ENCODE results near the gene FMNL2.
A peak's percentile ranks its signal among the peaks of the same experiment; 100 is the strongest.

FMNL2 gene

DNA sequence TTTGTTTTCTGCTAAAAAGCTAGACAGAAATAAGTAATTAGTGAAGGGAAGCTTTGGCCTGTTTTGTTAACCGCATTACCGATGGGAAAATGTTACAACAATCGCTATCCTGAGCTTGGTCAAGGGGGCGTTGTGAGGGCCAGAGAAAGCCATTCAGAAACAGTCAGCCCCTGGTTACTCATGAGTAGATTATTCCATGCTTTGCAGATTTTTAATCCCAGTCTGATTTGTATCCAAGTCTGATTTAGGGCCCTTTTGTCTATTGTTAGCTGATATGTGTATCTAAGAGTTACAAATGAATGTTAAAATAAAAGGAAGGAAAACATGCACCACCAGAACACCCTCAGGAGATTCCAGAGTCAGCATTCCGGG is 283.2 kb downstream of the FMNL2 start:
- no peak for DNase-seq (ENCODE audit: low spot score)

DNA sequence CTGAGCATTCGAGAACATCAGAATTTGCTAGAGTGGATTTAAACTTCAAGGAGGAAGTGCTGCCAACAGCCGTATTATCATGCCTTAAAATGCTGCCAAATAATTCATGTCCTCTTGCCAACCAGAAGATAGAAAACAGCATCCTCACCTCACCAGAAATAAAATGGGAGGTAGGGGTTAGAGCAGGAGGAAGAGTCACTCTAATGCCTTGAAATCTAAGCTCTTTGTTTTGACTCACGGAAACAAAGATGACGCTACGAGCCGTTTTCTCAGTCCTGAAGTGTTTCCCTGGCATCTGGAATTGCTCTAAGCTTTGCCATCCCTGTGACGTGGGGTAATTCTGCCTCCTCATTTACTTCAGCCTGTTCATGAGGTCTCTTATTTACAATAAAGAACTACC is 285.2 kb downstream of the FMNL2 start:
- DNase-seq (ENCODE audit: low spot score) = peak; percentile 47

DNA sequence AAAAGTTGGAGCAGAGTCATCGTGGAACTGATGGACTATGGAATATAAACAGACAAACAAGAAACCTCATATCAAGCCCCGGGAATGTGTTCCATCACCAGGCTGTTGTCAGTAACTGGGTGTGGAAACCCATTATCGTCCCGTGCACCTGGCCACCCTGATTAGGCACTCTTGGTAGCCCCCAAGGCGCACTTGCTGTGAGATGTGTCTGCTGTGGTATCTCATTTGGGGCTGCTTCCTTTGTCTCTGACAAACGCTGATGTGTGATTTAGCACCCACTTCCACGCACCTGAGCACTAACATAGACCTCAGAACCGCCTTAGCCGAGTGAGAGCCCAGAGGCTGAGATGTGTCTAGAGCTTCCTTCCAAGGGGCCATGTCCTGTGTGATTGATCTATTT is 286.0 kb downstream of the FMNL2 start:
- peak; percentile 47 for DNase-seq (ENCODE audit: low spot score)

DNA sequence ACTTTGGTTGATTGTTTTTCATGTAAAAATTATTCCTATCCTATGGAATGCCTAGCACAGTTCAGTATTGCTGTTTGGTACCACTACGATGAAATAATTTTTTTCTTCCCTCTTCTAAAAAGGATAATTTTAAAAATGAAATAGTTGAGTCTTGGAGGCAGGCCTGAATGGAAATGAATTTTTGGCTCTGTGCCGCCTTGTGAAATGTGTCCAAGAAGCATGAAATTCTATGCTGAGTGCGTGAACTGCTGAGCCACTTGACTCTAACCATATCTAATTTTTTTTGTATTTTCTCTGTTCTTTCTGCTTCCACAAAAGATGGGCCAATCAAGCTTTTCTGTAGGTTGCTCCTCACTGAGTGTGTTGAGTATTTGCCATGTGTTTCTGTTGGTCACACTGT is 287.2 kb downstream of the FMNL2 start:
- no peak for DNase-seq (ENCODE audit: low spot score)

DNA sequence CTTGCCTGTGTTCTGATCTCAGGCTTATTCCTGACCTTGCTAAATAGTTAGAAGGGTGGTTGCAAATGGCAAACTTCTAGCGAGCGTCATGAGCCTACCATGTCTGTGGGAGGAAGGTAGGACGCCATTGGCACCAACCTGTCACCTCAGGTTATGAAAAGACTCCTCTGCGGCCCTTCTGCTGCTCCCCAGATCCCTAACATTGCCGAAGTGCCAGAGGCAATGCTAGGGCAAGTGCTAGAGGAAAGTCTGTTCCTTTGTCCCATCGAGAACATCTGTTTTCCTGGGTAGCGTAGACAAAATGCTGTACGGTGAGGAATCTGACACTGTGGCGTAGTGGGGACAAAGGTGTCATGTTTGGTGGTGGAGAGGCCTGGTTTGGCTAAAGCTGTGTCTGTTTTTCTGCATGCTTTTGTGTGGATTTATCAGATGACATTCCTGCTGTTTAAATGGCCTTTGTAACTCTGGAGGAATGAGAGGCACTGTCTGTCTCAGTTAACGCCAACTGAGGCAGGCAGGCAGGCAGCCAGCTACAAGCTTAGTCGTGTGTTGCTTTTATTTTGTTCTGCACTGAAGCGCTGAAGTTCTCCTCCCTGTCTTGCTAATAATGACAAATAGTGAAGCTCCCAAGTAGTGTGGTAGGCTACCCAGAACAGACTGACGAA is 288.2 kb downstream of the FMNL2 start:
- no peak for DNase-seq (ENCODE audit: low spot score)

DNA sequence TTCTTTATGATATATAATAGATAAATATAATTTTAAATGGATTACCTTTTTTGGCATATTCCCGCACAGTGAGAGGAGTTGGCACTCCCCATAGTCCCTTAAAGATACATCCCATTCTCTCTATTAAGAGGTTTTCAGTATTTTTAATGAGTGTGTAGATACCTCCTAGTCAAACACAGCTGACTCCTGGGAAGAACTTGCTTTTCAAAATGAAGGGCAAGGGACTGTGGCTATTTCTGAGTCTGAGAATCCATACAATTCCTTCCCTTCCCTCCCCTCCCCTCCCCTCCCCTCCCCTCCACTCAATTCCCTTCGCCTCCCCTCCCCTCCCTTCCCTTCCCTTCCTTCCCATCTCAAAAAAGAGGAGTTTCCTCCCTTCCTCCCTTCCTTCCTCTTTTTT is 288.8 kb downstream of the FMNL2 start:
- no peak for DNase-seq (ENCODE audit: low spot score)

DNA sequence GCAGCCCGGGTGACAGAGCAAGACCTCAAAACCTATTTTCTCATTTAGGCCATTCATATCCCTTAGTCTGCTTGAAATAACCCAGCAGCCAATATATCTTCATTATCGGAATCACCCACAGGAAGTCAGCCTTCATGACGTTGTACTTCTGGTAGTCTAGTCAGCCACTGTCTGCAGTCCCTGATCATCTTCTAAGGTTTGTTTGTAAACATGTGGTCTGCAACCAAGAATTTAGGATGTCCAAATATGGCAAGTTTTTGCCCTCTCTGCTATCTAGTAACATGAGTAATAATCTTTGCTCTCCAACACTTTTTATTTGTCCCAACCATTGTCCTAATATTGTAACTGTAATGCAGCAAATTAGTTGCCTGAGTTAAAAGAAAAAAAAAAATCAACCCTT is 289.8 kb downstream of the FMNL2 start:
- DNase-seq (ENCODE audit: low spot score) = peak; percentile 69

DNA sequence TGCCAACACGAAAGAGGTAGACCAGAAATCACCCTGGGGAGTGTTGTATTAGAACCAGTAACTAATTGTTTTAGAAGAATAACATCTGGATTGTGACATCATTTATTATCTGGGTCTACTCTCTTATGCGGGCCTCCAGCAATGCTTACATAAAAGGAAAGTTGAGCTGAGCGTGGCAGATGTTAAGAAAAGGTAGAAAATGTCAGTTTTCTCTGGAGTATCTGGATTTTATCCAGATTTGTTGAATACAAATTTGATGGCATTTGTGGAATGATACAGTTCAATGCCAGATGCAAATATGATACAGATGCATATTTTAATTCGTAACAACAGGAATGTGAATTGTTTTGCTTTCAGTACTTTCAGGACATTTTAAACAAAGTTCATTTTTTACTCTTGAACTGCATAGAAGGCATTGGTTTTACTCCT is 292.0 kb downstream of the FMNL2 start:
- peak; percentile 35 for DNase-seq (ENCODE audit: low spot score)

DNA sequence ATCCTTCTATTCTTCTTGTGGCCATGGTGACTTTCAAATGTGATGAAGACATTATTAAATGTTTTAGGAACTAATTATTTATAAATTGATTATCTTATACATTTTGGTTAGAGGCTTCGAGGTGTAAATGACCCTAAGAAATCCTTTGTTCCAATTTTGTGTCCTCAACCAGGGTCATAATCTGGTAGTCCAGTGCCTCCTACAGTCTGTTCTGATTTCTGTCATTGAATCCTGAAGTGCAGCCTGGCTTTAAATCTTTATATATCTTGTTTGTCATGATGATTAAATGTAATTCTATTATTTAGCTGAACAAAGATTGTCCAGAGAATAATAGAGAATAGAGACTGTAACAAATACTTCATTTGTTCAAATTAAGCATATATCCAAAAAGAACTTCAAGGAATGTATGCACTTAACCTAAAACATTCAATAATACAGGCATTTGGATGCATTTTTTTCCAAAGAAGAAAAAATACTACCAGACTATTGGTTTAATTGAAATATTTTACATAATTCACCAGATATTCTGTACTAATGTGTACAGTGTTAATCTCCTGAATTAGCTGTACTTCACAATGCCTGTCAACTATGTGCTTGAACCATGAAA is 292.5 kb downstream of the FMNL2 start:
- peak; percentile 78 for DNase-seq (ENCODE audit: low spot score)

DNA sequence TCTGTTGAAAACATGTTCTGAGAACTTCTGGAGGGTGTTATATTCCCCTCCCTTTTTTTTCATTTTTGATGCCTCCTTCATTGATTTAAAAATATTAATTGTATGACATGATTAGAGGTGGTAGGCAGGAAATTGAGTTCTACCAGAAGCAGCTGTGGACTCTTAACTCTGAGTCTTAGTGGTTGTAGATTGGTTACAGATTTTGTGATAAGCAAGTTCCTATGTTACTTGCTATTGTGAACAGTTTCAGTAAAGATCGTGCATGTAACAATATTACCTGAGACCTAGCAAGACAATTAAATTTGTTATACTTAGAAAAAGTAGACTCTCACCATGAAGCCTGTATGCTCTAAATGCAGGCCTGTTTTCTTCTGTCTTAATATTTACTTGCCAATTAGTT is 294.2 kb downstream of the FMNL2 start:
- no peak for DNase-seq (ENCODE audit: low spot score)

DNA sequence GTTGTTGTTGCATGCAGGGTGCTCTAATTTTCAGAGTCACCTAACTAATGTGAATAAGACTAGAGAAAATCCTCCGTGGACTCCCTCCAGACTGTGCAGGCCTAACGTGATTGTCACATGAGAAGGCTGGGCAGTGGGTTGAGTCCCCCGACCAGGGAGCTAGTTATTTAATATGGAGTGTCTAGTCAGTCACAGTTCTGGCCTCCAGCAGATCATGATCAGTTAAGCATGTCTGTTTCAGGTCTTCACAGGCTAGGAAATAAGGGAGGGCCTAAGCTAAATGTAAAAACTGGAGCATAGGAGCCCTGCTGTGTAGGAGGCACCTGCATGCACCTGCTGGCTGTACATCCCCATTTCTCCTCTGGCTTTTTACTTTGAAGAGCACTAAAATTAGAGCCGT is 295.5 kb downstream of the FMNL2 start:
- DNase-seq (ENCODE audit: low spot score) = no peak

DNA sequence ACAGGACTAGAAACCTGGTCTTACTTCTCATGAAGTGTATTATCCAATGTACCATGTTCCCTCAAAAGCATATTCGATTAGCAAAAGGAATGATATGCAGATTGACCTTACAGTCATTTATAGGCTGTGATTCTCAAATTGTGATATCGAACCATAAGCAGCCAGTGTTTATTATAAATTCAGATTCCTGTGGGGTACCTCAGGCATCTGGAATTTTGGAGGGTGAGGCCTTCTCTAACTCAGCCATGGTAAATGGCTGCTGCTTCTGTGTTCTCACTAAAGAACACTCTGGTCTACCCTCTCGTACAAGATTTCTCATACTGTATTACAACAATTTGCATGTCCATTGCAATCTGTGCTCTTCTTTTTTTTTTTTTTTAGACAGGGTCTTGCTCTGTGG is 297.8 kb downstream of the FMNL2 start:
- no peak for DNase-seq (ENCODE audit: low spot score)

DNA sequence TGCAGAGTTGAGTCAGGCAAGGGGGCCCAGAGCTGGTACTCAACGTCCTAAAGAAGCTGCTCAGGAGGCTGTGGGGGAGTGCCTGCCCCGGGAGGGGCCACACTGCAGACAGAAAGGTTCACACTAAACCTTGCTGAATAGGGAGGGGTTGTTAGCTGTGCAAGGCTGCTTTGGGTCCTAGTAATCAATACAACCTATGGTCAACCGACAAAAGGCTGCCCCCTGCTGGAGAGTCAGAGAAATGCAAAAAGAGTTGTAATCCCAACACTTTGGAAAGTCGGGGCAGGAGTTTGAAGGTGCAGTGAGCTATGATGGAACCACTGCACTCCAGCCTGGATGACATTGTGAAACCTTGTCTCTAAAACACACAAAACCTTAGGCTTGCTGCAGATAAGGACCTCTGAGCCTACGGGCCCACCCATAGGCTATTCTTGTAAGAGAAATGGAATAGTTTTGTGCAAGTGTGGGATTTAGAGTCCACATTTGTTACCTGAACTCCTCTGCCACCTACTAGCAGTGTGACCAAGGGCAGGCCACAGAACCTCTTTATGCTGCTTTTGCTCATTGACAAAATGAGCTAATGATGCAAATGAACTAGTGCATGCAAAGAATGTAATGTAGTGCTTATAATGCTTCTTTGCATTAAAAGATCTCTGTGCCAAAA is 300.8 kb downstream of the FMNL2 start:
- peak; percentile 86 for DNase-seq (ENCODE audit: low spot score)

DNA sequence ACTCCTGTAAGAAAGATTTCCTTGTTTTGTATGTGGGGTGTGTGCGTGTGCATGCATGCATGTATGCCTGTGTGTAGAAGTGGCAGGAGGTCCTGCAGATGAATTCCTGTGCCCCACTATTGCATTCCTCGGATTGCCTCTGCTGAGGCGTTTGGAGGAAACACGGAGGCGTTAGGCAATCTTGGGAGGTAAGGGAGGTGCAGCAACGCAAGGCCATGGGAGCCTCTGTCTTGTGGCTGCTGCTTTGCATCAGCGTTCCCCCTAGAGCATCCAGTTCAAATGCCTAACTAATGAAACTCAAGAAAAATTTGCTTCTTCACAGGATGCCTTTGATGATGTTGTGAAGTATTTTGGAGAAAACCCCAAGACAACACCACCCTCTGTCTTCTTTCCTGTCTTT is 302.3 kb downstream of the FMNL2 start:
- no peak for DNase-seq (ENCODE audit: low spot score)

DNA sequence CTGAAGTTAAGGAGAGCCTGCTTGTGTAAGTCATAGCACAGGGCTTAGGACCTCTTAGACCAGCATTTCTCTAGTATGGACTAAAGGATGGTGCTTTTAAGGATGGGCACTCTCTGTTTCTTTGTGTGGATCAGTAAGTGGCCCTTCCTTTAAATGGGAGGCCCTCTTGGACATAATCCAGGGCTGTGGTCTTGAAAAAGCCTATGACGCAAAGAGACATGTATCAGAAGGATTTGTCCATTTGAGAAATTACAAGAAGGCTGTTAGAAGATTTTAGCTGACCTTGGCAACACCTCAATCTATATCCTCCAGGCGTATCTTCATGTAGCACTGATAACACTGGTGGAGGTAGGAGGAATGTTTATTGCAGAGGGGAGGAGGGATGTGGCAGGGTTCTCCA is 303.1 kb downstream of the FMNL2 start:
- no peak for DNase-seq (ENCODE audit: low spot score)

DNA sequence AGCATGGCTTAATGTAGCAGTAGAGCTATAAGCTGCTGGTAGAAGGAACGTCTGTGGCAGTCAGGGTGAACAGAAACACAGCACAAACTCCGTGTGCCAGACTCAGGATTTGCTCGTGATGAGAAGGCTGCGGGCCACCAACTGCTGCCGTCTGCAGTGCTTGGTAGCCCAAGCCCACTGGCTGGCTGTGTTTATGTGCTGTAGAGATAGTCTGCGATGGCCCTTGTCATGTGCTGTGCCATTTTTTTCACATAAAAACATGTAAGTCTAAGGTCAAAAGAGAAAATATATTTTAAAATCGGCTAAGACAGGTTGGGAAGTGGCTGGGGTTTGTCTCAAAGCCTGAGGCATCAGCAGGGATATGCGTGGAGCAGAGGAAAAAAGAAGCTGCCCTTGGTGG is 303.6 kb downstream of the FMNL2 start:
- DNase-seq (ENCODE audit: low spot score) = no peak

DNA sequence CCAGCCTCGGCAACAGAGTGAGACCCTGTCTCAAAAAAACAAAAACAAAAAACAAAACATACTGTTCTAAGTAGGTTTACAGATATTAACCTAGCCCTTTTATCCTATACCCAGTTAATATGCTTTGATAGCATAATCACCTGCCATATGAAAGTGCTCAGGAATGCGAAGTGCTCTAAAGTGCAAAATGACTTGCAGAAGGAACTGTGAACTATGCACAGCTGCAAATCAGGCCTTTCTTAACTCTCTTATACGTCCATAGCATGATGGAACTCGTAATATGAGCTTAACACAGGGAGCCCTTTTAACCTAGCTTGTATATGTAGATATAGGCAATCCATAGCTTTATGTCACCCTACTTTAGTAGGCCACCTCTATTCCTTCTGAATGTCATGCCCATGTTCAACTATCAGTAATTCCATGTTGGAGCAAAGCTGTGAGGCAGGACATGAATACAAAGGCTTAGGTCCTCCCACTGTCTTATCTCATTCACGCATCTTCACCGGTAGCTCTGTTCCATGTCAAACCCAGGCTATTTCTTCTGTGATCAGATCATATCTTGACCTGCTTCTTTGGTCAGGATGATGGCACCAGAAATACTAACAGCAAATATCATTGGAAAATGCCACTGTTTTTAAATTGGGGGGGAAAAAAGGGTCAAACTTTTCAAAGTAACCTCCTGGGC is 309.4 kb downstream of the FMNL2 start:
- no peak for DNase-seq (ENCODE audit: low spot score)

DNA sequence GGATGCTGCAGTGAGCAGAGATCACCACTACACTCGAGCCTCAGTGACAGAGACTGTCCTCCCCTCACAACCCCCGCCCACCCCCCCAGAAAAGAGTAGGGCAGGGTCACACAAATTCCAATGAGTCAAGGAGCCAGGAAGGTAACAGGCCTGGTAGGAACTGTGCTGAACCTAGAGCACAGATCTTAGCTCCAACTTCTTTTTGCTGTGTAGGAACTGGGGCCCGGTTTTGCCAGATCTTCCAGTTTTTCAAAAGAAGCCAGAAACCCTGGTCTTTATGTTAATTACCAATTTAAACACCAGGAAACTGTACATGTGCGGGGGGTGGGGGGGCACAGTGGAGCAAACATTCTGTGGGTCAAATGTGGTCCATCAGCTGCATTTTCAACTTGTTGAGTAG is 311.3 kb downstream of the FMNL2 start:
- DNase-seq (ENCODE audit: low spot score) = no peak

DNA sequence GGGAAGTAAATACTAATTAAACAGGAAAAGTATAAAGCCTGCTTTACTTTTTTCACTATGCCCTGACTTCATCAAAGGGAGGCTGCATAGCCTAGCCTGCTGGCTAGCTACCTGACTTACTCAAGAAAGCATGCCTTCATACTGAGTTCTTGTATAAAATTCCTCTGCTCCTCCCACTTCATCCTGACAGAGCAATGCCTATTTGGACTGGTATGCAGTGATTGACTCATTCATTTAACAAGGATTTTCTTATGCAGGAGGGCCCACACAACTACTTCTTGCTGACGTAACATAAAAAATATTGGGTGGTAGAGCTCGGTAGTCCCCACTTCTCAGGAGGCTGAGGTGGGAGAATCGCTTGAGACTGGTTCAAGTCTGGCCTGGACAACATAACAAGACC is 311.8 kb downstream of the FMNL2 start:
- DNase-seq (ENCODE audit: low spot score) = no peak

DNA sequence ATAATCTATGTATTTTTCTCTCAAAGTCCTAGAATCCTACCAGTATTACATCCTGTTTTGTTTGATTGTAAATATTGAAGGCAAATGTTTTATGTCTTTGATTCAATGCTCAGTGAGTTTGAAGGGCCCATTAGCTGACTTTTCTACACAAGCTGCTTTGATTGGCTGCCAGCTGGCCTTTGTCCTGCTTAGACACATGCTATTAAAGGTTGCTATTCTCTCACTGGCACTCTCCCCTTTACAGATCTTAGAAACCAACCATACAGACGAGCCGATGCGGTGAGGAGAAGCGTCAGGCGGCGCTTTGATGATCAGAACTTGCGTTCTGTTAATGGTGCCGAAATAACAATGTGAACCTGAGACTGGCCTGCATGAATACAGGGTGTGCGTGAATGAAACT is 312.6 kb downstream of the FMNL2 start:
- no peak for DNase-seq (ENCODE audit: low spot score)

DNA sequence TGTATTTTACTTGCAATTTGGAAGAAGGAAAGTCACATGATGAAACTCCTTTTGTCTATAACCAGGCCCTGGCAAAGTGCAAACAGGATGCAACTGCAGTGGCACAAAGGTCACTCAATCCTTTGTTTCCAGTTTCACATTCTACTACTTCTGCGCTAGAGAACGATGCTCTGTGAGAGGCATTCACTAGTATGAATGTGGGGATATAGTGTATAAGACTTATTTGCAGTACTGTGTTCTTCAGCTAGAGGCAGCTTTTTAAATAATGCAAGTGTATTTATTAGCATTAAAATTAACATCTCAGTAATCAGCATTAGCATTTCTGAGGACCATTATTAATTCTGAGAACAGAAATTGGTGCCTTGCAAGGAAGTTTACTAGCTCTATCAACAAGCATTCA is 313.4 kb downstream of the FMNL2 start:
- no peak for DNase-seq (ENCODE audit: low spot score)

DNA sequence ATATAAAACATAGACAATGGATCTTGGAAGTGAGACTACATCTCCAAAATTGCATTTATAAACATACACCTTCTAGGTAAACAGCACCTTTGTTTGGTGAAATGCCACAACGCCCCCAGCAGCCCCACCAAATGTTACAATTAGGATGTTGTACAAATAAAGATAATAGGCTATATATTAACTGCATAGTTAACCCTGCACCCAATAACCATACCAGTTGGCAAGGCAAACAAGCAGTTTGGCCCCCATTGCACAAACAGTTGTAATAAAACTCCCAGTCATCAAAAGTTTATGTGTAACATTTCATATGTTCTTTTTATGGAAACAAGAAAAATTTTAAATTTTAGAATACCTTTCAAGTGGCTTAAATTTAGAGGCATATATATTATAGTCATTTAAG is 315.0 kb downstream of the FMNL2 start:
- no peak for DNase-seq (ENCODE audit: low spot score)

DNA sequence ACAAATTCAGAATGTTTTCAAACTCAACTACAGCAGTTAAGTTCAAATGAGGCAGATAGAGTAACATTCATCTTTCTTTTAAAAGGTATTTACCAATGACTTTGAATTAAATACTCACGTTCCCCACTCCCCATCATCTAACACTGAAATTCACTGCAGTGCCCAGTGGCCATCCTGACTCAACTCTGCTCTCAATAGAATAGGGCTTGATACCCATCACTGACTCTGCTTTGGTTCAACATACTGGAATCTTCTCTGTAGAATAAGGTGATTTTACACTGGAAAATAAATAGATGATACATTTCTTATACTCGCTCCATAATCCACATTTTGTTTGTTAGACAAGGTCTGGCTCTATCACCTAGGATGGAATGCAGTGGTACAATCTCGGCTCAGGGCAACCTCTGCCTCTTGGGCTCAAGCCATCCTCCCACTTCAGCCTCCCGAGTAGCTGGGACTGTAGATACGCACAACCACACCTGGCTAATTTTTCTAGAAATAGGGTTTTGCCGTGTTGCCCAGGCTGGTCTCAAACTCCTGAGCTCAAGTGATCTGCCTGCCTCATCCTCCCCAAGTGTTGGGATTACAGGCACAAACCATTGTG is 315.9 kb downstream of the FMNL2 start:
- no peak for DNase-seq (ENCODE audit: low spot score)

Measured in hematopoietic multipotent progenitor cell treated with erythropoietin and hydrocortisone succinate and interleukin-3 and kit ligand, for 17 days (in vitro differentiated cells).